ENCODE results near the gene NPHS2.
"Not testable (repeated sequence)": the region's sequence is repeated elsewhere in the genome, so short reads cannot be mapped to it uniquely, and the experiment has no call there.

Gene NPHS2

DNA sequence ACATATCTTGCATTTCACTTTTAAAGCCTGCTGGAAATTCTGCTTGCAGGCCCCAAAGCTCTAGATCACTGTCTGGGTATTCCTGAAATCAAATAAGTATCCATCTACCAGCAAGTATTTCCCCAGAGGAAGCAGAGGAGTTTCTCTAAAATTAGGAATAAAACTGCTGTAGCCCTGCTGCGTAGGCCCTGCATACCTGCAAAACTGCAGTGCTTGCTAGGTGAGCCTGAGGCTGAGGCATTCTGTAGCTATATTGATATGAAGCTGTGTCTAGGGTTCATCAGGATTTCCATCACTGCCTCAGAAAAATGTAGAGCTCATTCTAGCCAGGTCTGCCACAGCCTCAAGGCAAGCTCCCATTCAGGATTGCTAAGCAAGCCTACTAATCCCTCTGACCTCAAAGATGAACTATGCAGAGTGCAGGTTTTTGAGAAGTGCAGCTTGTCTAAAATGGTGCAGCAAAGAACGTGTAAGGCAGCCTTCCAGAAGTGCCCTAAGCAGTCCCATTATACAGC, 28.7 kb downstream of the NPHS2 start:
- DNase-seq (ENCODE audit: insufficient read length, low spot score) (no peak), FAIRE-seq (no peak)
- no peak for TF ChIP-seq CTCF (IDR thresholded peaks at IDR 0.05; ENCODE audit: insufficient read depth, missing control alignments)

DNA sequence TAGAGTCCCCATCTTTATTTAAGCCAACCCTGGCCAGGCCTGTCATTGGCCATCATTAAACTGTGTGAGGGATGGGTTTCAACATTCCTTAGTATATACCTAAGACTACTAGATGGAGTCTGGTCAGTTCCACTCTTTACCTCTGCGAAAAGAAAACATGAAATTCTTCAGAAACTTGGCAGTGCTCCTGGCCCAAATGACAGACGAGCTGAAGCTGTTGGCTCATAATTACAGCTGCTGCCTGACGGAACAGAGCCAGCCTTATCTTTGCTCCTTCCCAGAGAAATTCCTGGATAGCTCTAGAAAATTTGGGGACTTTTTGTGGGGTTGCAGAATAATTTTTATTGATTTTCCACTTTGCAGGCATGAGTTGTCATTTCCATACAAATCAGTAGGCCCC, 30.4 kb downstream of the NPHS2 start:
- no peak for FAIRE-seq
- TF ChIP-seq CTCF (IDR thresholded peaks at IDR 0.05; ENCODE audit: insufficient read depth, missing control alignments): no peak
- no peak for DNase-seq (ENCODE audit: insufficient read length, low spot score)

GRCh38 chr1:179541774-179542173, 34.0 kb downstream of the NPHS2 start:
- no peak for TF ChIP-seq CTCF (IDR thresholded peaks at IDR 0.05; ENCODE audit: insufficient read depth, missing control alignments)
- DNase-seq (ENCODE audit: insufficient read length, low spot score): no peak
- FAIRE-seq: no peak

GRCh38 chr1:179530352-179530751, 45.4 kb downstream of the NPHS2 start:
- FAIRE-seq: no peak
- no peak for DNase-seq (ENCODE audit: insufficient read length, low spot score)
- no peak for TF ChIP-seq CTCF (IDR thresholded peaks at IDR 0.05; ENCODE audit: insufficient read depth, missing control alignments)

GRCh38 chr1:179529482-179530195, 46.1 kb downstream of the NPHS2 start:
- no peak for DNase-seq (ENCODE audit: insufficient read length, low spot score)
- no peak for FAIRE-seq

DNA sequence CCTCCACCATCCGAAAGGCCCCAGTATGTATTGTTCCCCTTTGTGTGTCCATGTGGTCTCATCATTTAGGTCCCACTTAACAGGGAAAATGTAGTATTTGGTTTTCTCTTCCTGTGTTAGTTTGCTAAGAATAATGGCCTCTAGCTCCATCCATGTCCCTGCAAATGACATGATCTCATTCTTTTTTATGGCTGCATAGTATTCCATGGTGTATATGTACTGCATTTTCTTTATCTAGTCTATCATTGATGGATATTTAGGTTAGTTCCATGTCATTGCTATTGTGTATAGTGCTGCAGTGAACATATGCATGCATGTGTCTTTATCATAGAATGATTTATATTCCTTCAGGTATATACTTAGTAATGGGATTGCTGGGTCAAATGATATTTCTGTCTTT, 57.2 kb downstream of the NPHS2 start:
- FAIRE-seq; DNase-seq (ENCODE audit: insufficient read length, low spot score): not testable (repeated sequence)

More at GRCh38 chr1:179529482-179530195, 46.1 kb downstream of the NPHS2 start:
- TF ChIP-seq CTCF (IDR thresholded peaks at IDR 0.05; ENCODE audit: insufficient read depth, missing control alignments): no peak

DNA sequence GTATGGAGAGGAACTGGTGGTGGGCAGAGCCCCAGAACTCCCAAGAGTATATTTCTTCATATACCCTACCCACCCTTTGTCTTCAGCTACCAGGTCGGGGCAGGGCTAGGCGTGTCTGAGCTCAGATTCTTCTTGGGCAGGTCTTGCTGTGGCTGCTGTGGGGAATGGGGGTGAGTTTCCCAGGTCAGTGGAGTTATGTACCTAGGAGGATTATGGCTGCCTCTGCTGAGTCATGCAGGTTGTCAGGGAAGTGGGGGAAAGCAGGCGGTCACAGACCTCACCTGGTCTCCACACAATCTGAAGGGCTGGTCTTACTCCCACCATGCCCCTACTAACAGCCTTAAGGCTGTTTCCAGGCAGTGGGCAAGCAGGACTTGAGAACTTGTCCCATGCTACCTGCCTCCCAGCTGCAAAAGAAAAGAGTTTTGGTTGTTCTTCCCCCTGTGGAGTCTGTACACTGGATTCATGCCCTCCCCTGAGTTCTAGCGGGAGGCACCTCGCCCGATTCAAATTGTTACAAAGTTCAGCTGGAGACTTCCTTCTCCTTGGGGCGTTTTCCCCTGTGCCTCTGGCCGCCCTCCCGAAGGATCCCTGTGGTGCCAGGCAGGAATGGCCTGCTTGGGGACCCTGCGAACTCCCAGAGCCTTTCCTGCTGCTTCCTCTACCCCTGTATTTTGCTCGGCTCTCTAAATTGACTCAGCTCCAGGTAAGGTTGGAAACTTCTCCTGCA, 58.6 kb downstream of the NPHS2 start:
- DNase-seq (ENCODE audit: insufficient read length, low spot score): no peak
- no peak for TF ChIP-seq CTCF (IDR thresholded peaks at IDR 0.05; ENCODE audit: insufficient read depth, missing control alignments)
- no peak for FAIRE-seq
